Testis (tissue), 2 donors: ENCODE results near the gene EP400.

Source experiments
- POLR2A ChIP-seq: fragments of 450-650 bp; IDR thresholded peaks from one replicate; pipeline ENCODE4 v1.6.1; 2017; ENCODE audit warnings: antibody characterized with exemption, mild to moderate bottlenecking, moderate library complexity
- TF ChIP-seq, protein P1 (sequence below), 3 experiments: fragments of 450-650 bp in 2 of 3; fragments of 200-600 bp in 1 of 3; sonication (generic) in 1 of 3; IDR thresholded peaks; one replicate each; pipeline ENCODE4 v1.5.1; 2016 to 2019; ENCODE audit warnings: antibody characterized with exemption in 3 of 3, mild to moderate bottlenecking in 2 of 3, moderate library complexity in 1 of 3

DNA sequence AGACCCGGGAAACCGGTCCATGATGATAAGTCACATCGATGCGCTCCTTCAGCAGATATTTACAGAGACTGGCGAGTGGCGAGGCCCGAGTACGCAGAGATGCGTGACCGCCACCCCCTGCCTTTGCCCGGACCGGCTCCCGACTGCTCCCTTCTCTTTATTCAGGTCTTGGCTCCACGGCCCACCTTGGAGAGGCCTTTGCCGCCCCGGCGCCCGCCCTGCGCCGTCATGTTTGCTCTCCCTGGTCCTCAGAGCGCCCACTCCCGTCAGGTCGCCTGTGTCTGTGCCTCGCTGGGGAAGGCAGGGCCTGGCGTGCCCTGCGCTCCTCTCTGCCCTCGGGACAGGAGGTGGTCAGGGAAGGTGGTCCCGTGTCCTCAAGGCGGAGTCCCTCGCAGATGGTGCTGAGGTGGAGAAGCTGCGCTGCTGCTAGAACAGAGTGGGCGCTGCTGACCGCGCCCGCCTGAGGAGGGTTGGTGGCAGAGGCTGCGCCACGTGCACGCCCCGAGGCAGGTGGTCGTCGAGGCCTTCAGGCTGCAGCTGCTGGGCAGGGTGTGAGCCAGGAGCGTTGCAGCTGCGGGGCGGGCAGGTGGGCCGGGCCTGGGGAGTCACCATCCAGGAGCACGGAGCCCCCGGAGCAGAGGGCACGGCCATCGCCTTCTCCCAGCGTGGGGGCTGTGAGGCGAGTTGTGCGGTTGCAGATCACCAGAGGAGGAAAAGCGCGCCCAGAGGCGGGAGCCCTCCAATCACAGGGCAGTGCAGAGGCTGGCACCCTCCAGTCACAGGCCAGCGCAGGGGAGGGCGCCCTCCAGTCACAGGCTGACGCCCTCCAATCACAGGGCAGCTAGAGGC, 167.2 kb downstream of the EP400 start:
- TF ChIP-seq POLR2A: no peak
- TF ChIP-seq, protein P1, sequence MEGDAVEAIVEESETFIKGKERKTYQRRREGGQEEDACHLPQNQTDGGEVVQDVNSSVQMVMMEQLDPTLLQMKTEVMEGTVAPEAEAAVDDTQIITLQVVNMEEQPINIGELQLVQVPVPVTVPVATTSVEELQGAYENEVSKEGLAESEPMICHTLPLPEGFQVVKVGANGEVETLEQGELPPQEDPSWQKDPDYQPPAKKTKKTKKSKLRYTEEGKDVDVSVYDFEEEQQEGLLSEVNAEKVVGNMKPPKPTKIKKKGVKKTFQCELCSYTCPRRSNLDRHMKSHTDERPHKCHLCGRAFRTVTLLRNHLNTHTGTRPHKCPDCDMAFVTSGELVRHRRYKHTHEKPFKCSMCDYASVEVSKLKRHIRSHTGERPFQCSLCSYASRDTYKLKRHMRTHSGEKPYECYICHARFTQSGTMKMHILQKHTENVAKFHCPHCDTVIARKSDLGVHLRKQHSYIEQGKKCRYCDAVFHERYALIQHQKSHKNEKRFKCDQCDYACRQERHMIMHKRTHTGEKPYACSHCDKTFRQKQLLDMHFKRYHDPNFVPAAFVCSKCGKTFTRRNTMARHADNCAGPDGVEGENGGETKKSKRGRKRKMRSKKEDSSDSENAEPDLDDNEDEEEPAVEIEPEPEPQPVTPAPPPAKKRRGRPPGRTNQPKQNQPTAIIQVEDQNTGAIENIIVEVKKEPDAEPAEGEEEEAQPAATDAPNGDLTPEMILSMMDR (IDR thresholded peaks at IDR 0.05): no peak
